ENCODE data around the gene FSTL1. TPM values are rescaled to one million over a fixed set of nuclear protein-coding genes. Genes with fewer than 3 reads are reported as not detected.

FSTL1 gene
- total RNA-seq, 2 experiments from 2014 or later: 0.03 TPM; not detected in 1

GRCh38 chr3:120492103-120492502 is 41.3 kb upstream of the FSTL1 start:
- H3K9me3 ChIP-seq (ENCODE audit: control insufficient read depth in 1 of 2, insufficient read depth in 1 of 2, low read length in 2 of 2): peaks cover 0 to 10% of the 10 kb centered on the region in 2 experiments
- peaks cover 7% of the 10 kb centered on the region for H3K9me3 Mint-ChIP-seq
- H3K4me3 Mint-ChIP-seq: no peak overlapping the region
- peaks cover 9 to 11% of the 10 kb centered on the region in 2 experiments for H3K27me3 ChIP-seq (ENCODE audit: control insufficient read depth in 1 of 2, insufficient read depth in 2 of 2, low read length in 2 of 2)
- intact Hi-C loops (cut with DNase I, micrococcal nuclease): no loop called here
- POLR2A ChIA-PET: no interaction called here
- H3K27ac Mint-ChIP-seq: no peak overlapping the region
- ATAC-seq (ENCODE audit: poor library complexity): no peak
- H3K36me3 Mint-ChIP-seq (ENCODE audit: low read depth): no peaks in the 10 kb centered on the region
- CTCF ChIA-PET: no interaction called here
- no peaks in the 10 kb centered on the region for H3K4me1 ChIP-seq (ENCODE audit: insufficient read depth, low read length)
- no peak overlapping the region for H3K4me3 ChIP-seq (ENCODE audit: low read length)
- TF ChIP-seq CTCF (IDR thresholded peaks at IDR 0.05): no peak
- H3K27ac ChIP-seq (ENCODE audit: low read depth in 1 of 2, low read length in 2 of 2): no peak overlapping the region
- no peaks in the 10 kb centered on the region for H3K36me3 ChIP-seq (ENCODE audit: insufficient read depth, low read length)
- no peaks in the 10 kb centered on the region for H3K4me1 Mint-ChIP-seq (ENCODE audit: low read depth)
- no peak for DNase-seq
- H3K27me3 Mint-ChIP-seq: peaks cover 51% of the 10 kb centered on the region

GRCh38 chr3:120489421-120489820 is 38.6 kb upstream of the FSTL1 start:
- intact Hi-C loops (cut with DNase I, micrococcal nuclease): no loop called here
- Histone ChIP-seq H3K27me3 (ENCODE audit: control insufficient read depth in 1 of 2, insufficient read depth in 2 of 2, low read length in 2 of 2) (peaks cover 9 to 11% of the 10 kb centered on the region in 2 experiments), H3K27ac (ENCODE audit: low read depth in 1 of 2, low read length in 2 of 2) (no peak overlapping the region), H3K36me3 (ENCODE audit: insufficient read depth, low read length) (no peaks in the 10 kb centered on the region), H3K4me1 (ENCODE audit: insufficient read depth, low read length) (no peaks in the 10 kb centered on the region), H3K9me3 (ENCODE audit: control insufficient read depth in 1 of 2, insufficient read depth in 1 of 2, low read length in 2 of 2) (no peaks in the 10 kb centered on the region), H3K4me3 (ENCODE audit: low read length) (no peak overlapping the region)
- no peak for TF ChIP-seq CTCF (IDR thresholded peaks at IDR 0.05)
- CTCF ChIA-PET: no interaction called here
- ATAC-seq (ENCODE audit: poor library complexity) (no peak), DNase-seq (no peak)
- POLR2A ChIA-PET: no interaction called here
- no peaks in the 10 kb centered on the region for H3K4me1 Mint-ChIP-seq (ENCODE audit: low read depth)
- H3K27ac Mint-ChIP-seq: no peak overlapping the region
- H3K36me3 Mint-ChIP-seq (ENCODE audit: low read depth): no peaks in the 10 kb centered on the region
- no peaks in the 10 kb centered on the region for H3K9me3 Mint-ChIP-seq
- H3K4me3 Mint-ChIP-seq: no peak overlapping the region
- H3K27me3 Mint-ChIP-seq: peaks cover 66% of the 10 kb centered on the region

- H3K36me3 Mint-ChIP-seq (ENCODE audit: low read depth): no peaks in the 10 kb centered on the region
- CTCF ChIA-PET: no interaction called here
- TF ChIP-seq CTCF (IDR thresholded peaks at IDR 0.05): no peak
- DNase-seq (no peak), ATAC-seq (ENCODE audit: poor library complexity) (no peak)
- Histone ChIP-seq H3K27me3 (ENCODE audit: control insufficient read depth in 1 of 2, insufficient read depth in 2 of 2, low read length in 2 of 2) (peaks cover 9 to 11% of the 10 kb centered on the region in 2 experiments), H3K9me3 (ENCODE audit: control insufficient read depth in 1 of 2, insufficient read depth in 1 of 2, low read length in 2 of 2) (no peaks in the 10 kb centered on the region), H3K4me1 (ENCODE audit: insufficient read depth, low read length) (no peaks in the 10 kb centered on the region), H3K4me3 (ENCODE audit: low read length) (no peak overlapping the region), H3K36me3 (ENCODE audit: insufficient read depth, low read length) (no peaks in the 10 kb centered on the region), H3K27ac (ENCODE audit: low read depth in 1 of 2, low read length in 2 of 2) (no peak overlapping the region)
- H3K9me3 Mint-ChIP-seq: no peaks in the 10 kb centered on the region
- H3K27ac Mint-ChIP-seq: no peak overlapping the region
- H3K4me1 Mint-ChIP-seq (ENCODE audit: low read depth): no peaks in the 10 kb centered on the region
- no peak overlapping the region for H3K4me3 Mint-ChIP-seq
- intact Hi-C loops (cut with DNase I, micrococcal nuclease): no loop called here
- POLR2A ChIA-PET: no interaction called here
- H3K27me3 Mint-ChIP-seq: peaks cover 66% of the 10 kb centered on the region
These were observed 37.5 kb upstream of the FSTL1 start for GRCh38 chr3:120488296-120488695.
